Anterior cingulate cortex (tissue), 58 donors: Measurements from ENCODE around the gene TGFBR3L.
"Not testable (repeated sequence)": the region's sequence is repeated elsewhere in the genome, so short reads cannot be mapped to it uniquely, and the experiment has no call there.

ENCODE experiments used
- DNase-seq, 58 donors: peaks; one replicate each; lab custom pipeline; 2025; lab: John Stamatoyannopoulos, UW

Gene TGFBR3L

GRCh38 chr19:7943444-7944176, 29.0 kb downstream of the TGFBR3L start, which contains the start of gene TIMM44:
Gene TIMM44 (minus strand): TSS chr19:7943666. CDS start chr19:7943651, 15 bp downstream.
- DNase-seq: peak; percentile 86 to 100 (median 99)

- DNase-seq: peak in 54 of 58 donors; percentile 47 to 88 (median 78)
These were observed 29.6 kb downstream of the TGFBR3L start for GRCh38 chr19:7944177-7944761.

DNA sequence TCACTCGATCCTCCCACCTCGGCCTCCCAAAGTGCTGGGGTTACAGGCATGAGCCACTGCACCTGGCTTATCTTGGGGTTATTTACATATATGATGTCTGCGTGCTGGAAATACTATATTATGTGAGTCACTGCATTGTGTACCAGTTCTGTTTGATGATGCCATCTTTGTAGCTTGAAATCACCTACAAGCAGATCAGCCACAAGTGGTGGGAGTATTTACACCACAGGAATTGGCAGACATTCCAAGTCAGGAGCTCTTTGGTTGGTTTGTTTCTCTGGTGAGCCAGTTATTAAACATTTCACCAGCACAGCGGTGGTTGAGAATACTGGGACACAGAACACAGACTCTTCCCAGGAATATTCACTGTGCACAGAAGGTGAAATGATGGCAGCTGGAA, 33.3 kb downstream of the TGFBR3L start:
- peak in 3 of 58 donors; percentile 13 to 32 (median 17) for DNase-seq

DNA sequence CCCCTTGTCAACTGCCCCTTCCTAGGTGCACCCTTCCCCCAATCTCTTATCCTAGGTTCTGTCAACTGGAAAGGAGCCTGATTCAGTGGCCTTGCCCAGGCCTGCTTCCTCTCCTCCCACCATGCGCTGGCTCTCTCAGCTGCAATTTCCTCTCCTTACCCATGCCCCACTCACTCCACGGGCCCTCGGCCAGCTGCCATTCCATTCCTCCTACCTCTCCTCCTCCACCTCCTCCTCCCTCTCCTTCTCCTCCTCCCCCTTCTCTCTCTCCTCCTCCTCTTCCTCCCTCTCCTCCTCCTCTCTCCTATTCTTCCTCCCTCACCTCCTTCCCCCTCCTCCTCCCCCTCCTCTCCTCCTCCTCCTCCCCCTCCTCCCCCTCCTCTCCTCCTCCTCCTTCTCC, 38.4 kb downstream of the TGFBR3L start:
- no peak for DNase-seq

DNA sequence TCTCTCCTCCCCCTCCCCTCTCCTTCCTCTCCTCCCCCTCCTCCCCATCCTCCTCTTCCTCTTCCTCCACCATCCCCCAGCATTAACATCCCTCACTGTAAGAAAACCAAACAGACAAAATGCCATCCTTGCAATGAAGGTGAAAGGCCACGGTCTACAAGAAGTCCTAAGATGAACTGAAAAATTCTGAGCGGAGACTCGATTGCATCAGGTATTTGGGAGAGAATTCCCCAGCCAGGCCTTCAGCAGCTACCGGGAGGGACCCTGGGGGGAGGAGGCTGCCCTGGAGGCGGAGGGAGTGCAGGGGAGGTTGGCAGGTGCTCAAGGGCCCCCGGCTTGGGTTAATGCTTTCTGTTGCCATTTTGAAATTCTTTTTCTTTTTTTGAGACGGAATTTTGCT, 38.9 kb downstream of the TGFBR3L start:
- DNase-seq: no peak

DNA sequence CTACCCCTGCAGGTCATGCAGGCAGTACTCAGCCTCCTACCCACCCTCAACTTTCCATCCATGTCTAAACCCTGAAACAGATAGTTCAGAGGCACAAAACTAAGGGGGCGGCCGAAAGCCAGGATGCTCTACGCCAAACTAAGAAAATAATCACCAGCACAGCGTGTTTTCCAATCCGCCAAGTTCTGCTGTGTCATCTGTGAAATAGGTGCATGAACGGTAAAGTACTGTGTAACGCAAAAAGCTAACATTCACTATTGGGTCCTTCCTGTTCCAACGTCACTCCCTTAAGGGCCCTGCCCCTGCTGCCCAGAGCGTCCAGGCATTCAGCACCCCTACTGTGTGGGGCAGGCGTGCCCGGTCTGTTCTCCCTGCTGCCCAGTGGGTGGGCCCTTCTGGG, 41.1 kb downstream of the TGFBR3L start:
- no peak for DNase-seq

GRCh38 chr19:7959211-7959610, 44.6 kb downstream of the TGFBR3L start:
- DNase-seq: no peak

GRCh38 chr19:7961082-7961481, 46.5 kb downstream of the TGFBR3L start:
- not testable (repeated sequence) for DNase-seq

DNA sequence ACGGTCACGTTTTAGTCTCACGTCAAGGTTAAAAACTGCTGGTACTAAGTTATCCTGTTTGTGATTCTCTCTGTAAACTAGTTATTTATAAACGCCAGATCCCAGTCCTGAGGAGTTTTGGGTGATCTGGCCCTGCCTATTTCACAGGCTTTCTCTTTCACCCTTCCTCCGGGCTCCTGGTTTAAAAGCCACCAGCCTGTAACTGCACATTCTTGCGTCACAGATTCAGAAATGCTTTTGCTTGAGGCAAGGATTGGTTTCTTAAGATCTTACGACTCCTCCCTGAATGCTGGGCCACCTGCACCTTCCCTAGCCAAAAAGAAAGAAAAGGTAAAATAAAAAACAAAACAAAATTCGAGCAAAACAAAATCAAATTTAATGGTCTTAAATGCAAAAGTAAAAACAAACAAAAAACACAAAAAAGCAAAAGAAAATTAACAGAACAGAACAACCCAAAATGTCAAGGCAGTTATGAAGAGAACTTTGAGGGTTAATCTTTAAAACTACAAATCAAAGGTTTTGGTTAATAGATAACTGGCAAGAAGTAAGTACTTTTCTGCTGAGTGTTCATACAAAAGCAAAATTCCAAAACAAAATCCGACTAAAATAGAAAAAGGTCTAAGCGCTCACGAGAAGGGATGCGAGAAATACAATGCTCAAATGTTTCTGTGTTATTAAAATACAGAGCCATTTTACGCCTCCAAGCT, 47.4 kb downstream of the TGFBR3L start:
- no peak for DNase-seq

- no peak for DNase-seq
These were observed 48.1 kb downstream of the TGFBR3L start for GRCh38 chr19:7962644-7963268.

DNA sequence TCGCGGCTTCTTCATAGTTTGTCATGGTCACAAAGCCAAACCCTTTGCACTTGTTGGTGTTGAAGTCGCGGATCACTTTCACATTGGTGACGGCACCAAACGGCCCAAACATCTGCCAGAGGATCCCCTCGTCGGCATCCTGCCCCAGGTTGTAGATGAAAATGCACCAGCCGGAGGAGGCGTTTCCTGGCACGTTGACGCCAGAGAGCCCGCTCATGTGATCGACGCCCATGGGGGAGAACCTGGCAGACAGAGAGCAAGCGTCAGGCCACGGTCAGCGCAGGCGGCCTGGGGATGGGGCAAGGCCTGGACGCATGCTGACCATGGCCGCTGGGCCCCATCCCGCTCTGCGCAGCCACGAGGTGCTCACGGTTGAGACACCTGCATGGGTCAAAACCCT, 48.9 kb downstream of the TGFBR3L start:
- no peak for DNase-seq

- DNase-seq: no peak
These were observed 50.7 kb downstream of the TGFBR3L start for GRCh38 chr19:7965259-7965841.

- DNase-seq: peak in 1 of 58 donors; percentile 8
These were observed 51.5 kb downstream of the TGFBR3L start for GRCh38 chr19:7965921-7966665.

DNA sequence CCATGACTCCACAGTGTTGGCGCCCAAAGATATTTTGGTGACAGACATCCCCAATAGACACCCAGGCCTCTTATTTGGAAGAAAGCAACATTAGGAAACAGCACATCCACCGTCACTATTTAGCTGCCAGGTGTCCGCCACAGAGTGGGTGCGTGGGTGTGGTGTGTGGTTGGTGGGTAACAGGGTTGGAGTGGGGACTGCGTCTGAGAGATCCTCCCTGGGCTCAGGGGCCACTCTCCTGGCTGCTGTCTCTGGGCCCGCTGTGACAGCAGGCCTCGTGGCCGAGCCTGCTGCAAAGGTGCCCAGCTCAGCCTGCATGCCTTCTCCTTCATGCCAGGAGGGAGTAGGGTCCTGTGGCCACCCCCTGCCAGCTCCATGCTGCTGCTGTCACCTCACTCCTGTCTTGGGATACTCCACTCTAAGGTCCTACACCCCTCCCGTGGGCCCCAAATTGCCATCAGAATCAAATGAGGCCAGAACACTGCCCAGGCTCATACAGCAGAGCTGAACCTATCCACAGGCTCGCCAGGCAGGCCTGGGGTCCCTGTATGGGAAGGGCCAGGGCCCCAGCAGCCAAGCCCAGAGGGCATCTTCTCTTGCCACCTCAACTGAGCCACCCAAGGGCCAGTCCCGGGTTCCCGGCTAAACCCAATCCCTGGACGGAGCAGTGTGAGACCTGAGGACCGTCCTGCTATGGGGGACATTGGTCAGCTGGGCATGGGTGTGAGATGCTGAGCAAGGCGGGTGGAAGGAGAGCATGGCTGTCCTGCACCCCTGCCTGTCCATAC, 53.6 kb downstream of the TGFBR3L start:
- no peak for DNase-seq
